K562 (cell line): ENCODE measurements around the gene DCP2. TPM values are rescaled to one million over a fixed set of nuclear protein-coding genes. Genes with fewer than 3 reads are reported as not detected.

Experiments used
- ATF1 ChIP-seq, 2 experiments: fragments of 450-650 bp in 1 of 2; IDR thresholded peaks; 2 replicates each; pipeline ENCODE4 v1.6.1; 2016; ENCODE audit warnings: missing compliant biosample characterization in 1 of 2, missing genetic modification characterization in 1 of 2
- ATF7 ChIP-seq: fragments of 450-650 bp; IDR thresholded peaks from 2 replicates; pipeline ENCODE4 v1.7.1; 2014; ENCODE audit warnings: mild to moderate bottlenecking, moderate library complexity
- CBFA2T3 ChIP-seq: fragments of 450-650 bp; IDR thresholded peaks from 2 replicates; pipeline ENCODE4 v1.6.1; 2017
- CEBPB ChIP-seq: fragments of 450-650 bp; IDR thresholded peaks from 2 replicates; pipeline ENCODE4 v1.6.1; 2016; ENCODE audit warnings: missing genetic modification characterization, missing compliant biosample characterization
- CREM ChIP-seq: IDR thresholded peaks from 2 replicates; pipeline ENCODE4 v1.6.1; 2014; ENCODE audit warnings: antibody characterized with exemption, low read depth
- CTCF ChIP-seq, 3 experiments: IDR thresholded peaks in 2 of 3; conservative IDR thresholded peaks in 1 of 3; 2 replicates each; pipeline ENCODE4 v1.5.1; 2011 to 2012; ENCODE audit warnings: low read length in 3 of 3, mild to moderate bottlenecking in 3 of 3, control low read depth in 2 of 3, improper control_type of control experiment in 1 of 3, inconsistent platforms in 1 of 3, low read depth in 1 of 3, mixed read lengths in 1 of 3, moderate library complexity in 1 of 3; ENCODE audit not compliant: insufficient read depth in 2 of 3
- JUND ChIP-seq, 2 experiments: IDR thresholded peaks; 2 replicates in 1 of 2; 3 replicates in 1 of 2; pipeline ENCODE4 v1.6.1; 2011; ENCODE audit warnings: borderline replicate concordance in 2 of 2, low read depth in 2 of 2, low read length in 2 of 2, improper control_type of control experiment in 1 of 2, missing biosample characterization in 1 of 2, missing genetic modification characterization in 1 of 2, missing genetic modification reagents in 1 of 2
- MEF2D ChIP-seq: conservative IDR thresholded peaks from 2 replicates; pipeline ENCODE4 v1.6.1; 2016; ENCODE audit warnings: low read depth, missing genetic modification characterization, missing compliant biosample characterization
- MNT ChIP-seq, 2 experiments: fragments of 450-650 bp; conservative IDR thresholded peaks; 2 replicates each; pipeline ENCODE4 v1.6.1; 2017; ENCODE audit warnings: mild to moderate bottlenecking in 2 of 2, moderate library complexity in 2 of 2
- MTA2 ChIP-seq: fragments of 450-650 bp; IDR thresholded peaks from 2 replicates; pipeline ENCODE4 v1.6.1; 2016; ENCODE audit warnings: low read depth
- NFATC3 ChIP-seq: fragments of 450-650 bp; IDR thresholded peaks from 2 replicates; pipeline ENCODE4 v1.6.1; 2017; ENCODE audit warnings: mild to moderate bottlenecking
- NFIC ChIP-seq: fragments of 450-650 bp; IDR thresholded peaks from 2 replicates; pipeline ENCODE4 v1.6.1; 2017; ENCODE audit warnings: mild to moderate bottlenecking, inconsistent platforms
- RBM14 ChIP-seq: fragments of 200-400 bp; formaldehyde crosslinking; IDR thresholded peaks from 2 replicates; pipeline ENCODE4 v1.6.1; 2018; ENCODE audit warnings: low read depth, mild to moderate bottlenecking, low read length, moderate library complexity, borderline replicate concordance; ENCODE audit not compliant: insufficient read depth
- RBM34 ChIP-seq: fragments of 200-400 bp; formaldehyde crosslinking; IDR thresholded peaks from 2 replicates; pipeline ENCODE4 v1.6.1; 2018; ENCODE audit warnings: low read length, borderline replicate concordance; ENCODE audit not compliant: insufficient read depth
- SRF ChIP-seq, 2 experiments: fragments of 250-450, 450-650 bp in 1 of 2; sonication (Bioruptor Pico) in 1 of 2; sonication (generic) in 1 of 2; formaldehyde crosslinking; IDR thresholded peaks; 2 replicates each; pipeline versions ENCODE4 v1.5.0 to v1.5.1; 2020 to 2022; ENCODE audit warnings: mild to moderate bottlenecking in 1 of 2, missing genetic modification reagents in 1 of 2
- TSC22D4 ChIP-seq: fragments of 450-650 bp; IDR thresholded peaks from 2 replicates; pipeline ENCODE4 v1.6.1; 2016; ENCODE audit warnings: missing genetic modification characterization, missing biosample characterization, control low read depth
- ZBED1 ChIP-seq: IDR thresholded peaks from 2 replicates; pipeline ENCODE4 v1.6.1; 2014
- ZC3H4 ChIP-seq: sonication (generic); formaldehyde crosslinking; IDR thresholded peaks from 2 replicates; pipeline ENCODE4 v1.9.0; 2021; ENCODE audit warnings: missing genetic modification reagents, borderline replicate concordance
- ZNF24 ChIP-seq: fragments of 450-650 bp; IDR thresholded peaks from 2 replicates; pipeline ENCODE4 v1.6.1; 2016
- polyA plus RNA-seq, 8 experiments: library from polyadenylated mRNA; depleted of rRNA in 4 of 8; stranded (reverse) in 5 of 8; unstranded in 3 of 8; fragments of >200 nt; fragmentation: Nextera tagmentation in 2 of 8; fragmentation: Illumina TruSeq in 1 of 8; extraction: Ambion mirVana in 2 of 8; extraction: Trizol in 1 of 8; gene quantifications; 2 replicates each; pipeline versions ENCODE4 v1.2.1 to v1.2.3, GENCODE V29; 2011 to 2014; ENCODE audit warnings: inconsistent platforms in 1 of 8, missing spikeins in 1 of 8
- total RNA-seq, 7 experiments: library from RNA; depleted of rRNA in 6 of 7; stranded (reverse); fragments of >200 nt in 6 of 7; fragmentation: Illumina TruSeq in 2 of 7; extraction: Trizol in 2 of 7; gene quantifications; 2 replicates each; pipeline versions ENCODE4 v1.2.1 to v1.2.3, GENCODE V29; 2011 to 2021; ENCODE audit warnings: low replicate concordance in 1 of 7
- TF ChIP-seq, protein P1 (sequence below): sonication (generic); formaldehyde crosslinking; IDR thresholded peaks from 2 replicates; pipeline ENCODE4 v1.9.0; 2022; ENCODE audit warnings: mild to moderate bottlenecking, missing genetic modification reagents
- TF ChIP-seq, protein P2 (sequence below): fragments of 250-450 bp; sonication (Bioruptor Pico); IDR thresholded peaks from 2 replicates; pipeline ENCODE4 v1.4.0; 2020; ENCODE audit warnings: mild to moderate bottlenecking, moderate library complexity

Gene DCP2
- total and polyA plus RNA-seq, 9 of the 15 experiments (the other 6 are each of a cell fraction or from before 2014, with no cell fraction given), result 25.9 to 109 (median 46.7) TPM

GRCh38 chr5:113053511-113053995, 77.0 kb downstream of the DCP2 start (continued):
- TF ChIP-seq MTA2, result no peak
- TF ChIP-seq RBM14, result no peak
- TF ChIP-seq CBFA2T3, result peak; percentile 48
- 0 out of 4 replicates have a peak, but pooled peaks of 1 of the 2 experiments have one; percentile 4 for TF ChIP-seq SRF (CRISPR knock-in tag; IDR thresholded peaks at IDR 0.05)
- no peak for TF ChIP-seq MEF2D (tag)
- no peak for TF ChIP-seq ZC3H4
- no peak for TF ChIP-seq ZNF24
- peak; percentile 22; the same call in 1 of the 2 replicates for TF ChIP-seq NFIC
- TF ChIP-seq RBM34, result no peak
- TF ChIP-seq NFATC3, result no peak
- TF ChIP-seq TSC22D4, result no peak
- TF ChIP-seq ATF1 (CRISPR knock-in tag; IDR thresholded peaks at IDR 0.05), result no peak
- TF ChIP-seq ATF1 (tag; IDR thresholded peaks at IDR 0.05), result peak; percentile 38
- TF ChIP-seq, protein P1, sequence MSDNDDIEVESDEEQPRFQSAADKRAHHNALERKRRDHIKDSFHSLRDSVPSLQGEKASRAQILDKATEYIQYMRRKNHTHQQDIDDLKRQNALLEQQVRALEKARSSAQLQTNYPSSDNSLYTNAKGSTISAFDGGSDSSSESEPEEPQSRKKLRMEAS, result 0 out of 2 replicates have a peak, but pooled peaks have one; percentile 13
- TF ChIP-seq CEBPB (tag), result peak; percentile 91
- peak in 1 of 2 experiments; percentile 49; a peak in 1 of 4 replicates for TF ChIP-seq MNT (conservative IDR thresholded peaks at IDR 0.05)
- TF ChIP-seq CTCF (IDR thresholded peaks at IDR 0.05 in 2 of 3, conservative IDR thresholded peaks at IDR 0.05 in 1 of 3; ENCODE audit: insufficient read depth in 2 of 3, low read depth in 1 of 3, low read length in 3 of 3), result 0 out of 6 replicates have a peak, but pooled peaks of 2 of the 3 experiments have one; percentile 9 to 15
- no peak for TF ChIP-seq ZBED1
- peak; percentile 60; the same call in 1 of the 2 replicates for TF ChIP-seq CREM
- TF ChIP-seq JUND (IDR thresholded peaks at IDR 0.05; ENCODE audit: borderline replicate concordance, low read depth, low read length), result 0 out of 2 replicates have a peak, but pooled peaks have one; percentile 3
- no peak for TF ChIP-seq JUND (tag; IDR thresholded peaks at IDR 0.05; ENCODE audit: borderline replicate concordance, low read depth, low read length)
- TF ChIP-seq ATF7, result peak; percentile 28; the same call in 1 of the 2 replicates
- TF ChIP-seq, protein P2, sequence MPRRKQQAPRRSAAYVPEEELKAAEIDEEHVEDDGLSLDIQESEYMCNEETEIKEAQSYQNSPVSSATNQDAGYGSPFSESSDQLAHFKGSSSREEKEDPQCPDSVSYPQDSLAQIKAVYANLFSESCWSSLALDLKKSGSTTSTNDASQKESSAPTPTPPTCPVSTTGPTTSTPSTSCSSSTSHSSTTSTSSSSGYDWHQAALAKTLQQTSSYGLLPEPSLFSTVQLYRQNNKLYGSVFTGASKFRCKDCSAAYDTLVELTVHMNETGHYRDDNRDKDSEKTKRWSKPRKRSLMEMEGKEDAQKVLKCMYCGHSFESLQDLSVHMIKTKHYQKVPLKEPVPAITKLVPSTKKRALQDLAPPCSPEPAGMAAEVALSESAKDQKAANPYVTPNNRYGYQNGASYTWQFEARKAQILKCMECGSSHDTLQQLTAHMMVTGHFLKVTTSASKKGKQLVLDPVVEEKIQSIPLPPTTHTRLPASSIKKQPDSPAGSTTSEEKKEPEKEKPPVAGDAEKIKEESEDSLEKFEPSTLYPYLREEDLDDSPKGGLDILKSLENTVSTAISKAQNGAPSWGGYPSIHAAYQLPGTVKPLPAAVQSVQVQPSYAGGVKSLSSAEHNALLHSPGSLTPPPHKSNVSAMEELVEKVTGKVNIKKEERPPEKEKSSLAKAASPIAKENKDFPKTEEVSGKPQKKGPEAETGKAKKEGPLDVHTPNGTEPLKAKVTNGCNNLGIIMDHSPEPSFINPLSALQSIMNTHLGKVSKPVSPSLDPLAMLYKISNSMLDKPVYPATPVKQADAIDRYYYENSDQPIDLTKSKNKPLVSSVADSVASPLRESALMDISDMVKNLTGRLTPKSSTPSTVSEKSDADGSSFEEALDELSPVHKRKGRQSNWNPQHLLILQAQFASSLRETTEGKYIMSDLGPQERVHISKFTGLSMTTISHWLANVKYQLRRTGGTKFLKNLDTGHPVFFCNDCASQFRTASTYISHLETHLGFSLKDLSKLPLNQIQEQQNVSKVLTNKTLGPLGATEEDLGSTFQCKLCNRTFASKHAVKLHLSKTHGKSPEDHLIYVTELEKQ (CRISPR knock-in tag), result no peak
